Smooth muscle cell (in vitro differentiated cells): ENCODE measurements around the gene PRM3. TPM values are rescaled to one million over a fixed set of nuclear protein-coding genes. Genes with fewer than 3 reads are reported as not detected.

ENCODE experiments used
- DNase-seq: peaks from one replicate; lab custom pipeline; 2025; ENCODE audit not compliant: unreplicated experiment; lab: John Stamatoyannopoulos, UW
- H2AFZ ChIP-seq: fragments of 200-600 bp; sonication (generic); 2 replicates; pipeline ENCODE4 v1.6.0; 2016; ENCODE audit warnings: antibody characterized with exemption, low read depth, mild to moderate bottlenecking
- H3F3A ChIP-seq: fragments of 200-600 bp; sonication (generic); 2 replicates; pipeline ENCODE4 v1.6.0; 2017; ENCODE audit warnings: antibody characterized with exemption, low read depth
- H3K27ac ChIP-seq: fragments of 200-600 bp; sonication (generic); 2 replicates; pipeline ENCODE4 v1.5.1; 2016; ENCODE audit warnings: low read depth, mild to moderate bottlenecking
- H3K27me3 ChIP-seq: fragments of 200-600 bp; sonication (generic); 2 replicates; pipeline ENCODE4 v1.6.1; 2016; ENCODE audit warnings: low read depth, mild to moderate bottlenecking
- H3K36me3 ChIP-seq: fragments of 200-600 bp; sonication (generic); 2 replicates; pipeline ENCODE4 v1.5.1; 2016; ENCODE audit warnings: low read depth
- H3K4me1 ChIP-seq: fragments of 200-600 bp; sonication (generic); 2 replicates; pipeline ENCODE4 v1.5.1; 2016; ENCODE audit warnings: low read depth
- H3K4me2 ChIP-seq: fragments of 200-600 bp; sonication (generic); 2 replicates; pipeline ENCODE4 v1.6.0; 2016; ENCODE audit warnings: mild to moderate bottlenecking
- H3K4me3 ChIP-seq: fragments of 200-600 bp; sonication (generic); 2 replicates; pipeline ENCODE4 v1.5.1; 2016; ENCODE audit warnings: mild to moderate bottlenecking
- H3K79me2 ChIP-seq: fragments of 200-600 bp; sonication (generic); 2 replicates; pipeline ENCODE4 v1.6.0; 2016; ENCODE audit warnings: low read depth, mild to moderate bottlenecking
- H3K9ac ChIP-seq: fragments of 200-600 bp; sonication (generic); 2 replicates; pipeline ENCODE4 v1.6.0; 2016; ENCODE audit warnings: low read depth
- H3K9me3 ChIP-seq: fragments of 200-600 bp; sonication (generic); replicated peaks from 2 replicates; pipeline ENCODE4 v1.5.1; 2016; ENCODE audit warnings: low read depth
- H4K20me1 ChIP-seq: fragments of 200-600 bp; sonication (generic); 2 replicates; pipeline ENCODE4 v1.6.0; 2016; ENCODE audit warnings: low read depth
- CTCF ChIP-seq: fragments of 200-600 bp; sonication (generic); IDR thresholded peaks from 2 replicates; pipeline ENCODE4 v1.5.1; 2017; ENCODE audit warnings: borderline replicate concordance, mild to moderate bottlenecking, antibody characterized with exemption; ENCODE audit not compliant: insufficient read depth, poor library complexity, severe bottlenecking
- WGBS: methylation state at CpG from one replicate; pipeline ENCODE4 v1.1.7; 2016; ENCODE audit warnings: low lambda C conversion rate; 5-methylcytosine and 5-hydroxymethylcytosine counted together
- polyA plus RNA-seq: library from polyadenylated mRNA; unstranded; fragments of >200 nt; fragmentation: Nextera tagmentation; extraction: Ambion mirVana; gene quantifications from 2 replicates; pipeline ENCODE4 v1.2.1, GENCODE V29; 2016
- total RNA-seq: library from RNA; depleted of rRNA; stranded (reverse); fragments of >200 nt; gene quantifications from 2 replicates; pipeline ENCODE4 v1.2.3, GENCODE V29; 2014

The PRM3 gene
- total and polyA plus RNA-seq, 2 experiments from 2014 or later = not detected

DNA sequence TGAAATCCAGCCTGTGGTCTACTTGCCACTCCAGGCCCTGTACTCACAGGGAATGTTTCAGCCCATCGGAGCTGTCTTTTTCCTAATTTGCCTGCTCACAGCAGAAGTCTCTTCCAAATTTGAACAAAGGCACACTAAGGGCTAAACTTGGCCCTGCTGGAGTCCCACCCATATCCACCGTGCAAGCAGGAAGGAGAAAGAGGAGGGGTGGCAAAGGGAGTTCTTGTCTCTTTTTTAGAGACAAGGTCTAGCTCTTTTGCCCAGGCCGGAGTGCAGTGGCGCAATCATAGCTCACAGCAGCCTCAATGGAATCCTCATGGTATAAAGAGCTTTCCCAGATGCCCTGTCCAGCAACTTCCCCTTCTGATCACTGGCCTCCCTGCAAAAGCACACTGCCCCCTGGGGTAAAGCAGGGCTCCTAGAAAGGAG, 10.4 kb upstream of the PRM3 start:
- no peak overlapping the region for H3K4me3 ChIP-seq
- 63% methylated on average over 4 of the region's 4 CpGs for WGBS
- H3K27me3 ChIP-seq = no peaks in the 10 kb centered on the region
- H4K20me1 ChIP-seq = no peaks in the 10 kb centered on the region
- no peak overlapping the region for H3K9ac ChIP-seq
- H3K4me2 ChIP-seq = no peak overlapping the region
- H3K79me2 ChIP-seq = no peaks in the 10 kb centered on the region
- no peak for DNase-seq
- H3K9me3 ChIP-seq = no peaks in the 10 kb centered on the region
- no peak overlapping the region for H2AFZ ChIP-seq
- no peaks in the 10 kb centered on the region for H3F3A ChIP-seq
- H3K4me1 ChIP-seq = no peaks in the 10 kb centered on the region
- no peak for TF ChIP-seq CTCF
- H3K27ac ChIP-seq = no peak overlapping the region
- no peaks in the 10 kb centered on the region for H3K36me3 ChIP-seq

GRCh38 chr16:11280616-11281522, 7.4 kb upstream of the PRM3 start, which contains the start of gene PRM1:
Gene PRM1, minus strand, starts transcription at chr16:11281330. Its CDS starts 92 bp downstream, at chr16:11281238.
- H3K27me3 ChIP-seq = no peaks in the 10 kb centered on the region
- no peaks in the 10 kb centered on the region for H4K20me1 ChIP-seq
- no peaks in the 10 kb centered on the region for H3K79me2 ChIP-seq
- H3K4me3 ChIP-seq = no peak within 1 kb of the TSS
- TF ChIP-seq CTCF = no peak
- no peak within 1 kb of the TSS for H2AFZ ChIP-seq
- no peak within 1 kb of the TSS for H3K4me2 ChIP-seq
- no peaks in the 10 kb centered on the region for H3K36me3 ChIP-seq
- no peak within 1 kb of the TSS for H3K9ac ChIP-seq
- H3F3A ChIP-seq = no peaks in the 10 kb centered on the region
- H3K27ac ChIP-seq = no peak within 1 kb of the TSS
- no peaks in the 10 kb centered on the region for H3K9me3 ChIP-seq
- no peaks in the 10 kb centered on the region for H3K4me1 ChIP-seq
- WGBS = 86% methylated on average over 23 of the region's 25 CpGs
- DNase-seq = no peak

DNA sequence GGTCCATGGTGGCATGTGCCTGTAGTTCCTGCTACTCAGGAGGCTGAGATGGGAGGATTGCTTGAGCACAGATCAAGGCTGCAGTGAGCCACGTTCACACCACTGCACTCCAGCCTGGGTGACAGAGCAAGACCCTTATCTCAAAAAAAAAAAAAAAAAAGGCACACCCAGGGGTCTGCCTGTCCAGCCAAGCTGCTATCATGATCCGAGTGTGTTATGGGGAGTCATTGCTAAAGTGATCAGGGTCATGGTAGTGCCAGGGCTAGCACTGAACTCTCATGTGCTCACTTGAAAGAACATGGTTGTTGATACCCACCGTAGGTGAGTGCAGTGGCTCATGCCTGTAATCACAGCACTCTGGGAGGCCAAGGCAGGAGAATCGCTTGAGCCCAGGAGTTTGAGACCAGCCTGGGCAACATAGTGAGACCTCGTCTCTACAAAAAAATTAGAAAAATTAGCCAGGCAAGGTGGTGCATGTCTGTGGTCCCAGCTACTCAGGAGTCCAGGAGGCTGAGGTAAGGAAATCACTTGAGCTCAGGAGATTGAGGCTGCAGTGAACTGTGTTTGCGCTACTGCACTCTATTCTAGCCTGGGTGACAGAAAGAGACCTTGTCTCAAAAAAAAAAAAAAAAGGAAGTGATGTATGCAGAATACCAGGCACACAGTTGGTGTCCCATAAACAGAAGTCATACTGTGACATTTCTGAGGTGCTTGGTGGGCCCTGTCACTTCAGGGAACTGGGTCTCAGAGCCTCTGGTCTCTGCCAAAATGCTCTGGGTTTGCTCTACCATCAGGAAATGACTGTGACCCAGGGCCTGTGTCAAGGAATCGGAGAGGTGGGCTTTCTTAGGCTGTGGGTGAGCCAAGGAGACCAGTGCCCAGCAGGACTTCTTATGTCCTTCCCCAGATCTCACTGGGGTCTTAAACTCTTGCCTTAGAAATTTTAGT, 5.5 kb upstream of the PRM3 start:
- Histone ChIP-seq H3K4me2 (no peak overlapping the region), H3K27ac (no peak overlapping the region), H2AFZ (no peak overlapping the region), H3K36me3 (no peaks in the 10 kb centered on the region), H3K79me2 (no peaks in the 10 kb centered on the region), H3K9me3 (no peaks in the 10 kb centered on the region), H3K27me3 (no peaks in the 10 kb centered on the region), H3K9ac (no peak overlapping the region), H3K4me1 (no peaks in the 10 kb centered on the region), H3F3A (no peaks in the 10 kb centered on the region), H4K20me1 (no peaks in the 10 kb centered on the region), H3K4me3 (no peak overlapping the region)
- no peak for TF ChIP-seq CTCF
- 89% methylated on average over 7 of the region's 7 CpGs for WGBS
- DNase-seq = no peak
